Measurements from ENCODE around the gene ESYT2. TPM values are rescaled to one million over a fixed set of nuclear protein-coding genes. Genes with fewer than 3 reads are reported as not detected.

The ESYT2 gene
- total and polyA plus RNA-seq, 9 of the 15 experiments (the other 6 are each of a cell fraction or from before 2014, with no cell fraction given), result 5.8 to 86.9 (median 64.7) TPM

- ATAC-seq, result no peak
- Histone ChIP-seq H3K27me3 (ENCODE audit: control insufficient read depth in 2 of 2, insufficient read depth in 2 of 2, low read length in 2 of 2) (no peaks in the 10 kb centered on the region; a peak in 1 of 5 replicates), H3K9me3 (replicated peaks; ENCODE audit: control insufficient read depth, insufficient read depth, low read depth, low read length) (peaks cover 17% of the 10 kb centered on the region), H3K4me2 (ENCODE audit: insufficient read depth, low read length) (no peak overlapping the region), H3K9ac (ENCODE audit: insufficient read depth in 1 of 2, low read depth in 2 of 2, low read length in 2 of 2) (no peak overlapping the region), H3K9me1 (ENCODE audit: control insufficient read depth, insufficient read depth, low read length) (no peaks in the 10 kb centered on the region), H3K4me3 (no peak overlapping the region), H2AFZ (ENCODE audit: low read depth, low read length) (no peak overlapping the region), H3K27ac (ENCODE audit: extremely low read depth, low read depth, low read length) (no peak overlapping the region), H3K36me3 (ENCODE audit: control insufficient read depth, insufficient read depth, low read length) (peaks cover 83% of the 10 kb centered on the region), H3K4me1 (replicated peaks in 1 of 2; ENCODE audit: control insufficient read depth in 2 of 2, insufficient read depth in 2 of 2, low read length in 2 of 2) (peaks cover 0 to 11% of the 10 kb centered on the region in 2 experiments; a peak in 4 of 5 replicates), H4K20me1 (replicated peaks; ENCODE audit: control insufficient read depth, insufficient read depth, low read length) (no peaks in the 10 kb centered on the region), H3K79me2 (ENCODE audit: control insufficient read depth, insufficient read depth, low read length) (peaks cover 25% of the 10 kb centered on the region; the same call in 2 of the 3 replicates)
- in situ Hi-C loops (cut with MboI), result no loop called here
- FAIRE-seq, result no peak
- ChIA-PET CTCF (ENCODE audit: low intra/inter-chr PET ratio) (no interaction called here), POLR2A (no interaction called here)
- DNase-seq (ENCODE audit: extremely low read depth in 1 of 4, low spot score in 3 of 4), result no peak
- WGBS (ENCODE audit: insufficient coverage, low coverage, missing lambda C conversion rate), result 91% methylated on average over 23 of the region's 23 CpGs
- TSS peak; percentile 8 for BruUV-seq (replicated peaks)
- intact Hi-C loops (cut with micrococcal nuclease), result no loop called here
- TF ChIP-seq DIDO1 (tag; IDR thresholded peaks at IDR 0.05; ENCODE audit: low read depth) (no peak), SREBF2 (CRISPR knock-in tag; IDR thresholded peaks at IDR 0.05) (no peak), MIER1 (IDR thresholded peaks at IDR 0.05; ENCODE audit: low read depth) (no peak), TEAD2 (tag; IDR thresholded peaks at IDR 0.05) (no peak), POLR2B (IDR thresholded peaks at IDR 0.05; ENCODE audit: low read depth, partially characterized antibody) (peak; percentile 25), SMAD2 (IDR thresholded peaks at IDR 0.05; ENCODE audit: low read depth, low read length) (no peak), FOSL1 (tag; conservative IDR thresholded peaks at IDR 0.05) (no peak), CBFB (CRISPR knock-in tag; IDR thresholded peaks at IDR 0.05) (peak; percentile 51; the same call in 1 of the 2 replicates), BCL6 (CRISPR knock-in tag; IDR thresholded peaks at IDR 0.05) (no peak), MED1 (CRISPR knock-in tag; IDR thresholded peaks at IDR 0.05; ENCODE audit: borderline replicate concordance) (no peak), ARID2 (IDR thresholded peaks at IDR 0.05) (peak; percentile 4; the same call in 1 of the 2 replicates), ZNF197 (CRISPR knock-in tag; IDR thresholded peaks at IDR 0.05; ENCODE audit: low read depth) (no peak), STAT5A (IDR thresholded peaks at IDR 0.05; ENCODE audit: borderline replicate concordance, low read length) (no peak), ZNF274 (IDR thresholded peaks at IDR 0.05; ENCODE audit: borderline replicate concordance, low read depth, low read length) (no peak)
- TF ChIP-seq, protein P1, sequence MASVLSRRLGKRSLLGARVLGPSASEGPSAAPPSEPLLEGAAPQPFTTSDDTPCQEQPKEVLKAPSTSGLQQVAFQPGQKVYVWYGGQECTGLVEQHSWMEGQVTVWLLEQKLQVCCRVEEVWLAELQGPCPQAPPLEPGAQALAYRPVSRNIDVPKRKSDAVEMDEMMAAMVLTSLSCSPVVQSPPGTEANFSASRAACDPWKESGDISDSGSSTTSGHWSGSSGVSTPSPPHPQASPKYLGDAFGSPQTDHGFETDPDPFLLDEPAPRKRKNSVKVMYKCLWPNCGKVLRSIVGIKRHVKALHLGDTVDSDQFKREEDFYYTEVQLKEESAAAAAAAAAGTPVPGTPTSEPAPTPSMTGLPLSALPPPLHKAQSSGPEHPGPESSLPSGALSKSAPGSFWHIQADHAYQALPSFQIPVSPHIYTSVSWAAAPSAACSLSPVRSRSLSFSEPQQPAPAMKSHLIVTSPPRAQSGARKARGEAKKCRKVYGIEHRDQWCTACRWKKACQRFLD (CRISPR knock-in tag; IDR thresholded peaks at IDR 0.05), result no peak
- TF ChIP-seq, protein P2, sequence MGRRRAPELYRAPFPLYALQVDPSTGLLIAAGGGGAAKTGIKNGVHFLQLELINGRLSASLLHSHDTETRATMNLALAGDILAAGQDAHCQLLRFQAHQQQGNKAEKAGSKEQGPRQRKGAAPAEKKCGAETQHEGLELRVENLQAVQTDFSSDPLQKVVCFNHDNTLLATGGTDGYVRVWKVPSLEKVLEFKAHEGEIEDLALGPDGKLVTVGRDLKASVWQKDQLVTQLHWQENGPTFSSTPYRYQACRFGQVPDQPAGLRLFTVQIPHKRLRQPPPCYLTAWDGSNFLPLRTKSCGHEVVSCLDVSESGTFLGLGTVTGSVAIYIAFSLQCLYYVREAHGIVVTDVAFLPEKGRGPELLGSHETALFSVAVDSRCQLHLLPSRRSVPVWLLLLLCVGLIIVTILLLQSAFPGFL (CRISPR knock-in tag; IDR thresholded peaks at IDR 0.05), result no peak
- TF ChIP-seq, protein P3, sequence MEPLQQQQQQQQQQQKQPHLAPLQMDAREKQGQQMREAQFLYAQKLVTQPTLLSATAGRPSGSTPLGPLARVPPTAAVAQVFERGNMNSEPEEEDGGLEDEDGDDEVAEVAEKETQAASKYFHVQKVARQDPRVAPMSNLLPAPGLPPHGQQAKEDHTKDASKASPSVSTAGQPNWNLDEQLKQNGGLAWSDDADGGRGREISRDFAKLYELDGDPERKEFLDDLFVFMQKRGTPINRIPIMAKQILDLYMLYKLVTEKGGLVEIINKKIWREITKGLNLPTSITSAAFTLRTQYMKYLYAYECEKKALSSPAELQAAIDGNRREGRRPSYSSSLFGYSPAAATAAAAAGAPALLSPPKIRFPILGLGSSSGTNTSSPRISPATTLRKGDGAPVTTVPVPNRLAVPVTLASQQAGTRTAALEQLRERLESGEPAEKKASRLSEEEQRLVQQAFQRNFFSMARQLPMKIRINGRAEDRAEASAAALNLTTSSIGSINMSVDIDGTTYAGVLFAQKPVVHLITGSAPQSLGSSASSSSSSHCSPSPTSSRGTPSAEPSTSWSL (CRISPR knock-in tag; IDR thresholded peaks at IDR 0.05; ENCODE audit: borderline replicate concordance), result no peak
Measured at GRCh38 chr7:158781217-158781973, 47.9 kb downstream of the ESYT2 start.

Measured in K562 (cell line).